ENCODE data around the gene CHIC2.
"Not testable (repeated sequence)": the region's sequence is repeated elsewhere in the genome, so short reads cannot be mapped to it uniquely, and the experiment has no call there.

The CHIC2 gene

GRCh38 chr4:54056360-54056759 is 8.0 kb downstream of the CHIC2 start:
- DNase-seq = peak in 1 of 2 experiments; percentile 31

GRCh38 chr4:54055494-54055893 is 8.9 kb downstream of the CHIC2 start:
- DNase-seq = no peak

- DNase-seq = no peak
These were observed 9.9 kb downstream of the CHIC2 start for GRCh38 chr4:54054501-54054900.

- DNase-seq = not testable (repeated sequence)
These were observed 11.1 kb downstream of the CHIC2 start for GRCh38 chr4:54053322-54053721.

GRCh38 chr4:54050214-54050904 is 14.0 kb downstream of the CHIC2 start:
- DNase-seq = no peak

GRCh38 chr4:54043630-54044029 is 20.8 kb downstream of the CHIC2 start:
- DNase-seq = not testable (repeated sequence)

GRCh38 chr4:54041933-54042332 is 22.5 kb downstream of the CHIC2 start:
- no peak for DNase-seq

- DNase-seq = no peak
These were observed 23.3 kb downstream of the CHIC2 start for GRCh38 chr4:54041100-54041499.

- no peak for DNase-seq
These were observed 26.3 kb downstream of the CHIC2 start for GRCh38 chr4:54038056-54038455.

- DNase-seq = no peak
These were observed 28.2 kb downstream of the CHIC2 start for GRCh38 chr4:54036184-54036583.

- peak; percentile 69 to 77 for DNase-seq
These were observed 31.8 kb downstream of the CHIC2 start for GRCh38 chr4:54032558-54033135.

- DNase-seq = no peak
These were observed 37.1 kb downstream of the CHIC2 start for GRCh38 chr4:54027311-54027710.

- DNase-seq = no peak
These were observed 38.8 kb downstream of the CHIC2 start for GRCh38 chr4:54025582-54025981.

- not testable (repeated sequence) for DNase-seq
These were observed 41.4 kb downstream of the CHIC2 start for GRCh38 chr4:54023019-54023418.

- DNase-seq = no peak
These were observed 46.4 kb downstream of the CHIC2 start for GRCh38 chr4:54017974-54018373.

- no peak for DNase-seq
These were observed 47.1 kb downstream of the CHIC2 start for GRCh38 chr4:54017308-54017707.

GRCh38 chr4:54016504-54016903 is 47.9 kb downstream of the CHIC2 start:
- no peak for DNase-seq

- DNase-seq = no peak
These were observed 48.9 kb downstream of the CHIC2 start for GRCh38 chr4:54015423-54016030.

GRCh38 chr4:54014666-54015160 is 49.7 kb downstream of the CHIC2 start:
- DNase-seq = no peak

GRCh38 chr4:54011201-54011600 is 53.2 kb downstream of the CHIC2 start:
- DNase-seq = no peak

- no peak for DNase-seq
These were observed 57.6 kb downstream of the CHIC2 start for GRCh38 chr4:54006755-54007154.

GRCh38 chr4:54005475-54005874 is 58.9 kb downstream of the CHIC2 start:
- DNase-seq = peak in 1 of 2 experiments; percentile 37

GRCh38 chr4:54004463-54004862 is 59.9 kb downstream of the CHIC2 start:
- DNase-seq = no peak

- DNase-seq = no peak
These were observed 62.6 kb downstream of the CHIC2 start for GRCh38 chr4:54001668-54002365.

Data from Kasumi-1 (cell line).